Body of pancreas (tissue), 4 donors: ENCODE data around the gene ADORA2A.

Experiments used
- POLR2A ChIP-seq, 3 donors: fragments of 450-650 bp; IDR thresholded peaks; one replicate each; pipeline ENCODE4 v1.6.1; 2016; ENCODE audit warnings: antibody characterized with exemption in 3 of 3, mild to moderate bottlenecking in 2 of 3
- TF ChIP-seq, protein P1 (sequence below), 7 experiments: fragments of 450-650 bp in 4 of 7; fragments of 200-600 bp in 3 of 7; sonication (generic) in 3 of 7; IDR thresholded peaks; one replicate each; pipeline ENCODE4 v1.5.1; 2016 to 2019; ENCODE audit warnings: antibody characterized with exemption in 7 of 7

DNA sequence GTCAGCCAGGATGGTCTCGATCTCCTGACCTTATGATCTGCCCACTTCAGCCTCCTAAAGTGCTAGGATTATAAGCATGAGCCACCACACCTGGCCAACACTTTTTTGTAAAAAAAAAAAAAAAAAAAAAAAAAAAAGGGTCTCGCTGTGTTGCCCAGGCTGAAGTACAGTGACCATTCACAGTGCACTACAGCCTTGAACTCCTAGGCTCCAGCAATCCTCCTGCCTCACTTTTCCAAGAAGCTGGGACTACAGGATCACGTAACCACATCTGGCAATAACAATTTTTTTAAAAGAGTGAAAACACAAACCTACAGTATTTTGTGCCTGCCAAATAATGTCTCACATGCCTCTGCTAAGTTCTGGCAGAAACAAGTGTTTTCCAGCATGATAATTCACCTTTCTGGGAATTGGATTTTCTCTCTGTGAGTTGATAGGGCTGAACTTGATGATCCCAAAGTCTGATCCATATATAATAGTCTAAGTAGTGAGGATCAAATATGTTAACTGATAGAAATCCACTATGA lies 30.6 kb downstream of the ADORA2A start:
- TF ChIP-seq, protein P1, sequence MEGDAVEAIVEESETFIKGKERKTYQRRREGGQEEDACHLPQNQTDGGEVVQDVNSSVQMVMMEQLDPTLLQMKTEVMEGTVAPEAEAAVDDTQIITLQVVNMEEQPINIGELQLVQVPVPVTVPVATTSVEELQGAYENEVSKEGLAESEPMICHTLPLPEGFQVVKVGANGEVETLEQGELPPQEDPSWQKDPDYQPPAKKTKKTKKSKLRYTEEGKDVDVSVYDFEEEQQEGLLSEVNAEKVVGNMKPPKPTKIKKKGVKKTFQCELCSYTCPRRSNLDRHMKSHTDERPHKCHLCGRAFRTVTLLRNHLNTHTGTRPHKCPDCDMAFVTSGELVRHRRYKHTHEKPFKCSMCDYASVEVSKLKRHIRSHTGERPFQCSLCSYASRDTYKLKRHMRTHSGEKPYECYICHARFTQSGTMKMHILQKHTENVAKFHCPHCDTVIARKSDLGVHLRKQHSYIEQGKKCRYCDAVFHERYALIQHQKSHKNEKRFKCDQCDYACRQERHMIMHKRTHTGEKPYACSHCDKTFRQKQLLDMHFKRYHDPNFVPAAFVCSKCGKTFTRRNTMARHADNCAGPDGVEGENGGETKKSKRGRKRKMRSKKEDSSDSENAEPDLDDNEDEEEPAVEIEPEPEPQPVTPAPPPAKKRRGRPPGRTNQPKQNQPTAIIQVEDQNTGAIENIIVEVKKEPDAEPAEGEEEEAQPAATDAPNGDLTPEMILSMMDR (IDR thresholded peaks at IDR 0.05) = no peak
- no peak for TF ChIP-seq POLR2A (IDR thresholded peaks at IDR 0.05)
